Testis (tissue), 3 donors: ENCODE measurements around the gene MYH11. TPM values are rescaled to one million over a fixed set of nuclear protein-coding genes. Genes with fewer than 3 reads are reported as not detected.

Experiments used
- DNase-seq: peaks from one replicate; pipeline ENCODE4 v3.0.0-alpha.2; 2019
- H3K27ac ChIP-seq, 2 donors: fragments of 200-600 bp; sonication (generic); one replicate each; pipeline ENCODE4 v1.5.1; 2019
- H3K27me3 ChIP-seq: fragments of 200-600 bp; sonication (generic); one replicate; pipeline ENCODE4 v1.5.1; 2019
- H3K36me3 ChIP-seq: fragments of 200-600 bp; sonication (generic); one replicate; pipeline ENCODE4 v1.5.1; 2017; ENCODE audit warnings: low read depth; ENCODE audit errors: missing control alignments
- H3K4me1 ChIP-seq: fragments of 200-600 bp; sonication (generic); one replicate; pipeline ENCODE4 v1.5.1; 2019
- H3K4me3 ChIP-seq, 2 donors: fragments of 200-600 bp; sonication (generic); one replicate each; pipeline ENCODE4 v1.5.1; 2017 to 2019
- H3K9me3 ChIP-seq: fragments of 200-600 bp; sonication (generic); one replicate; pipeline ENCODE4 v1.5.1; 2017
- POLR2A ChIP-seq: fragments of 450-650 bp; IDR thresholded peaks from one replicate; pipeline ENCODE4 v1.6.1; 2017; ENCODE audit warnings: antibody characterized with exemption, mild to moderate bottlenecking, moderate library complexity
- WGBS, 2 donors: methylation state at CpG; one replicate each; pipeline ENCODE4 v1.1.5; 2018; 5-methylcytosine and 5-hydroxymethylcytosine counted together
- intact Hi-C: fragments of 100-400 bp; cut with DNase I; formaldehyde crosslinking; loops from one replicate; pipeline ENCODE4 v1.15.1; 2023; ENCODE audit warnings: low total_unique reads
- polyA plus RNA-seq: library from polyadenylated mRNA; stranded (reverse); fragments of 350-450 nt; fragmentation: Illumina TruSeq; extraction: RNeasy Lipid Tissue Mini Kit (QIAGEN cat#74804); gene quantifications from one replicate; pipeline ENCODE4 v1.2.3, GENCODE V29; 2014; ENCODE audit warnings: low read depth, low replicate concordance; ENCODE audit not compliant: insufficient read depth
- total RNA-seq, 2 donors: library from RNA; depleted of rRNA; stranded (reverse); fragments of >200 nt; gene quantifications; one replicate each; pipeline ENCODE4 v1.2.3, GENCODE V29; 2016
- TF ChIP-seq, protein P1 (sequence below), 3 experiments: fragments of 450-650 bp in 2 of 3; fragments of 200-600 bp in 1 of 3; sonication (generic) in 1 of 3; IDR thresholded peaks; one replicate each; pipeline ENCODE4 v1.5.1; 2016 to 2019; ENCODE audit warnings: antibody characterized with exemption in 3 of 3, mild to moderate bottlenecking in 2 of 3, moderate library complexity in 1 of 3

MYH11 gene
- total and polyA plus RNA-seq, 3 donors from 2014 or later, result 263 to 276 (median 271) TPM

DNA sequence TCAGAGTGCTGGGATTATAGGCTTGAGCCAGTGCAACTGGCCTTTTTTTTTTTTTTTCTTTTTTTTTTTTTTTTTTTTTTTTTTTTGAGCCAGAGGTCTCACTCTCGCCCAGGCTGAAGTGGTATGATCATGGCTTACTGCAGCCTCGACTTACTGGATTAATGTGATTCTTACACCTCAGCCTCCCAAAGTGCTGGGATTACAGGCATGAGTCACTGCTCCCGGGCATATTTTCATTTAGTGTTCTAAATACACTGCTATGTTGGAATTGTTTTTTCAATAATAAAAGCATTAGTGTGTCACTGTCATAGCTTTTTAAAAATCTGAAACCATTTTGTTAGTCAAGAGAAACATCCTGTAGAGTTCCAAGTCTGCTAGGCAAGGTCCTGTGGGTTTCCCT is 166.5 kb downstream of the MYH11 start:
- no peaks in the 10 kb centered on the region for H3K9me3 ChIP-seq
- H3K27me3 ChIP-seq, result no peaks in the 10 kb centered on the region
- intact Hi-C loops, result no loop called here
- TF ChIP-seq POLR2A, result no peak
- TF ChIP-seq, protein P1, sequence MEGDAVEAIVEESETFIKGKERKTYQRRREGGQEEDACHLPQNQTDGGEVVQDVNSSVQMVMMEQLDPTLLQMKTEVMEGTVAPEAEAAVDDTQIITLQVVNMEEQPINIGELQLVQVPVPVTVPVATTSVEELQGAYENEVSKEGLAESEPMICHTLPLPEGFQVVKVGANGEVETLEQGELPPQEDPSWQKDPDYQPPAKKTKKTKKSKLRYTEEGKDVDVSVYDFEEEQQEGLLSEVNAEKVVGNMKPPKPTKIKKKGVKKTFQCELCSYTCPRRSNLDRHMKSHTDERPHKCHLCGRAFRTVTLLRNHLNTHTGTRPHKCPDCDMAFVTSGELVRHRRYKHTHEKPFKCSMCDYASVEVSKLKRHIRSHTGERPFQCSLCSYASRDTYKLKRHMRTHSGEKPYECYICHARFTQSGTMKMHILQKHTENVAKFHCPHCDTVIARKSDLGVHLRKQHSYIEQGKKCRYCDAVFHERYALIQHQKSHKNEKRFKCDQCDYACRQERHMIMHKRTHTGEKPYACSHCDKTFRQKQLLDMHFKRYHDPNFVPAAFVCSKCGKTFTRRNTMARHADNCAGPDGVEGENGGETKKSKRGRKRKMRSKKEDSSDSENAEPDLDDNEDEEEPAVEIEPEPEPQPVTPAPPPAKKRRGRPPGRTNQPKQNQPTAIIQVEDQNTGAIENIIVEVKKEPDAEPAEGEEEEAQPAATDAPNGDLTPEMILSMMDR (IDR thresholded peaks at IDR 0.05), result no peak
- H3K27ac ChIP-seq, result no peak overlapping the region
- H3K4me3 ChIP-seq, result no peak overlapping the region
- no peaks in the 10 kb centered on the region for H3K36me3 ChIP-seq
- H3K4me1 ChIP-seq, result no peaks in the 10 kb centered on the region
- no peak for DNase-seq
- 97% methylated on average over 3 of the region's 3 CpGs for WGBS, 2 donors

GRCh38 chr16:15689290-15689689 is 167.5 kb downstream of the MYH11 start:
- Histone ChIP-seq H3K4me3 (no peak overlapping the region), H3K27ac (no peak overlapping the region), H3K4me1 (no peaks in the 10 kb centered on the region), H3K27me3 (no peaks in the 10 kb centered on the region), H3K9me3 (no peaks in the 10 kb centered on the region), H3K36me3 (no peaks in the 10 kb centered on the region)
- intact Hi-C loops, result no loop called here
- 80 to 84% methylated on average over 3 of the region's 3 CpGs for WGBS, 2 donors
- TF ChIP-seq, protein P1 (IDR thresholded peaks at IDR 0.05), result no peak
- no peak for TF ChIP-seq POLR2A
- no peak for DNase-seq

- Histone ChIP-seq H3K4me1 (peaks cover 3% of the 10 kb centered on the region), H3K27me3 (no peaks in the 10 kb centered on the region), H3K36me3 (no peaks in the 10 kb centered on the region), H3K9me3 (no peaks in the 10 kb centered on the region), H3K27ac (no peak overlapping the region), H3K4me3 (no peak overlapping the region)
- 76 to 79% methylated on average over 2 of the region's 2 CpGs for WGBS, 2 donors
- no peak for TF ChIP-seq POLR2A
- TF ChIP-seq, protein P1 (IDR thresholded peaks at IDR 0.05), result no peak
- no peak for DNase-seq
- intact Hi-C loops, result no loop called here
These were observed 170.5 kb downstream of the MYH11 start for GRCh38 chr16:15686287-15686686.

DNA sequence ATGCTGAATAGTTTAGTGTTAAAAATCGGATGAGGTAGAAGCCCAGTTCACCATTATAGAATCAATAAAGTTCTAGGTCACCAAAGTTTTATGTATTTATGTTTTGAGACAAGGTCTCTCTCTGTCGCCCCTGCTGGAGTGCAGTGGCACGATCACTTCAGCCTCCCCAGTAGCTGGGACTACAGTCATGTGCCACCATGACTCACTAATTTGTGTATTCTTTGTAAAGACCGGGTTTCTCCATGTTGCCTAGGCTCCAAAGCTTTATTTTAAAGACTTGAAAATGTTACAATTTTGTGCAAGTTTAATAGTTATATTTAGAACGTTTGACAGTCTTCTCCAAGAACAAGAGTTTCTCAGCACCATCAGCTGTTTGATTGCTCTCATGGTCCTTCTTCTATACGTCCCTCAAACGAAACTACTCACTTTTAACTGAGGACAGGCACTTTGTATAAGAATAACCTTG is 174.7 kb downstream of the MYH11 start:
- intact Hi-C loops, result no loop called here
- WGBS, 2 donors, result 44 to 48% methylated on average over 7 of the region's 7 CpGs
- H3K4me3 ChIP-seq, result no peak overlapping the region
- no peaks in the 10 kb centered on the region for H3K36me3 ChIP-seq
- DNase-seq, result peak; percentile 70
- no peaks in the 10 kb centered on the region for H3K27me3 ChIP-seq
- TF ChIP-seq, protein P1 (IDR thresholded peaks at IDR 0.05), result peak; percentile 20 to 44 (median 43)
- no peak for TF ChIP-seq POLR2A
- H3K4me1 ChIP-seq, result peaks cover 3% of the 10 kb centered on the region
- no peaks in the 10 kb centered on the region for H3K9me3 ChIP-seq
- no peak overlapping the region for H3K27ac ChIP-seq

- Histone ChIP-seq H3K27me3 (no peaks in the 10 kb centered on the region), H3K4me1 (peaks cover 11% of the 10 kb centered on the region), H3K27ac (no peak overlapping the region), H3K4me3 (no peak overlapping the region), H3K36me3 (no peaks in the 10 kb centered on the region), H3K9me3 (no peaks in the 10 kb centered on the region)
- TF ChIP-seq, protein P1 (IDR thresholded peaks at IDR 0.05), result no peak
- TF ChIP-seq POLR2A, result no peak
- 88 to 98% methylated on average over 5 of the region's 5 CpGs for WGBS, 2 donors
- DNase-seq, result no peak
- intact Hi-C loops, result no loop called here
These were observed 179.4 kb downstream of the MYH11 start for GRCh38 chr16:15677447-15677846.
